Lower leg skin (tissue), 3 donors: ENCODE data around the gene CLRN3.

Experiments used
- POLR2A ChIP-seq, 2 donors: fragments of 450-650 bp; IDR thresholded peaks; one replicate each; pipeline ENCODE4 v1.6.1; 2016 to 2017; ENCODE audit warnings: antibody characterized with exemption in 2 of 2, mild to moderate bottlenecking in 1 of 2, moderate library complexity in 1 of 2
- TF ChIP-seq, protein P1 (sequence below), 3 donors: fragments of 450-650 bp; IDR thresholded peaks; one replicate each; pipeline ENCODE4 v1.5.1; 2016; ENCODE audit warnings: antibody characterized with exemption in 3 of 3, mild to moderate bottlenecking in 3 of 3, moderate library complexity in 2 of 3

DNA sequence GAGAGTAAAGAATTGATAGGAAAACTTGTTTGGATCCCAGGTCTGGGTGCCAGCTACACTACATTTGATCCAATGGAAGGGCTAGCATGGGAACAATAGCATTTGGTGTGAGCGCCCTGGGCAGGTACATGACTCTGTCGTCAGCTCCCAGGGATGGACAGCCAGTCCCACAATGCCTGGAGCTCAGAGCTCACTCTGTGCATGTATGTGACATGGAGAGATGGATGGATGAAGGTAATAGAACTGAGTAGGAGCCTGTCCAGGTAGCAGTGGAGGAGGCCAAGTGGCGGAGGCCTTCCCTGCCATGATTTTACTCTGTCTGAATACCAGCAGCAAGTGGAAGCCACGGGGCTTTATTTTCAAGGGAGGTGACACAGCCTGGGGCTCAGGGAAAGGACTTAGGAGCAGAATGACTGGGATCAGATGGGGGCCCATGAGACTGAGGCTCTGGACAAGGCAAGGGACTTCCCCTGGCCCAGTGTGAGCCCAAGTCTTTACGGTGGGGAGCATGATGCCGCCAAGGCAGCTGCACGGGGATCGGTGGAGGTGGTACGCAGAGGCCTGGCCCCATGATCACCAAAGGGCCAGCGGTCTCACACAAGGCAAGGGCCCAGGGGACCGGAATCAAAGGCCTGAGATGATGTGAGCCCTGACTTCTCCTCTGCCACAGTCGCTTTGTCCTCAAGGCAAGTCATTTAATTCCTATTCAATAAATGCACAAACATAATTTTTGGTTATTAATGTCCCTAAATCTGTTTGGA lies 20.0 kb upstream of the CLRN3 start:
- no peak for TF ChIP-seq POLR2A (IDR thresholded peaks at IDR 0.05)
- TF ChIP-seq, protein P1, sequence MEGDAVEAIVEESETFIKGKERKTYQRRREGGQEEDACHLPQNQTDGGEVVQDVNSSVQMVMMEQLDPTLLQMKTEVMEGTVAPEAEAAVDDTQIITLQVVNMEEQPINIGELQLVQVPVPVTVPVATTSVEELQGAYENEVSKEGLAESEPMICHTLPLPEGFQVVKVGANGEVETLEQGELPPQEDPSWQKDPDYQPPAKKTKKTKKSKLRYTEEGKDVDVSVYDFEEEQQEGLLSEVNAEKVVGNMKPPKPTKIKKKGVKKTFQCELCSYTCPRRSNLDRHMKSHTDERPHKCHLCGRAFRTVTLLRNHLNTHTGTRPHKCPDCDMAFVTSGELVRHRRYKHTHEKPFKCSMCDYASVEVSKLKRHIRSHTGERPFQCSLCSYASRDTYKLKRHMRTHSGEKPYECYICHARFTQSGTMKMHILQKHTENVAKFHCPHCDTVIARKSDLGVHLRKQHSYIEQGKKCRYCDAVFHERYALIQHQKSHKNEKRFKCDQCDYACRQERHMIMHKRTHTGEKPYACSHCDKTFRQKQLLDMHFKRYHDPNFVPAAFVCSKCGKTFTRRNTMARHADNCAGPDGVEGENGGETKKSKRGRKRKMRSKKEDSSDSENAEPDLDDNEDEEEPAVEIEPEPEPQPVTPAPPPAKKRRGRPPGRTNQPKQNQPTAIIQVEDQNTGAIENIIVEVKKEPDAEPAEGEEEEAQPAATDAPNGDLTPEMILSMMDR (IDR thresholded peaks at IDR 0.05): no peak
